GM19351 (cell line): Measurements from ENCODE around the gene GSG1.
A peak's percentile ranks its signal among the peaks of the same experiment; 100 is the strongest.

ENCODE experiments used
- ATAC-seq: cut with Tn5 transposase; IDR thresholded peaks from one replicate; pipeline ENCODE4 v1.9.1; 2021; ENCODE audit warnings: mild to moderate bottlenecking, moderate library complexity; ENCODE audit not compliant: unreplicated experiment

GSG1 gene

GRCh38 chr12:13120413-13120812, 16.9 kb upstream of the GSG1 start:
- no peak for ATAC-seq

- no peak for ATAC-seq
Observed at GRCh38 chr12:13119826-13120225, 16.4 kb upstream of the GSG1 start.

GRCh38 chr12:13117029-13117428, 13.6 kb upstream of the GSG1 start:
- no peak for ATAC-seq

- ATAC-seq: no peak
Observed at GRCh38 chr12:13116259-13116658, 12.8 kb upstream of the GSG1 start.

- ATAC-seq: no peak
Observed at GRCh38 chr12:13114251-13115052, 11.0 kb upstream of the GSG1 start.

GRCh38 chr12:13112968-13113367, 9.5 kb upstream of the GSG1 start:
- no peak for ATAC-seq

GRCh38 chr12:13106666-13107065, 3.2 kb upstream of the GSG1 start:
- ATAC-seq: no peak

GRCh38 chr12:13105781-13106180, 2.3 kb upstream of the GSG1 start:
- ATAC-seq: no peak

- ATAC-seq: no peak
Observed at GRCh38 chr12:13104409-13104808, 942 bp upstream of the GSG1 start.

GRCh38 chr12:13102461-13103195, 839 bp downstream of the GSG1 start:
- no peak for ATAC-seq

GRCh38 chr12:13101821-13102375, 1.6 kb downstream of the GSG1 start:
- no peak for ATAC-seq

- ATAC-seq: peak; percentile 82
Observed at GRCh38 chr12:13100882-13101769, 2.3 kb downstream of the GSG1 start.

GRCh38 chr12:13100605-13100881, 2.9 kb downstream of the GSG1 start:
- ATAC-seq: no peak

GRCh38 chr12:13099844-13100604, 3.4 kb downstream of the GSG1 start:
- no peak for ATAC-seq

- ATAC-seq: no peak
Observed at GRCh38 chr12:13099066-13099843, 4.2 kb downstream of the GSG1 start.

- ATAC-seq: no peak
Observed at GRCh38 chr12:13097491-13098011, 5.9 kb downstream of the GSG1 start.

GRCh38 chr12:13095266-13095995, 8.0 kb downstream of the GSG1 start:
- no peak for ATAC-seq

GRCh38 chr12:13094367-13094766, 9.1 kb downstream of the GSG1 start:
- no peak for ATAC-seq

- no peak for ATAC-seq
Observed at GRCh38 chr12:13093848-13094220, 9.6 kb downstream of the GSG1 start.
